Activated CD4-positive, CD25-positive, alpha-beta regulatory T cell treated with anti-CD3 and anti-CD28 coated beads, Interleukin-2, amount 50 U/mL, for 24 hours (primary cell): ENCODE measurements around the gene EBF4.
A peak's percentile ranks its signal among the peaks of the same experiment; 100 is the strongest.

ENCODE experiments used
- ATAC-seq, 2 donors: fragments of 150-1000 bp; cut with Tn5 transposase; one replicate each; pipeline ENCODE4 v1.10.0; 2021; ENCODE audit warnings: mild to moderate bottlenecking in 1 of 2, moderate library complexity in 1 of 2

Gene EBF4

GRCh38 chr20:2692036-2692885, at the start of gene EBF4:
EBF4 (plus strand) TSS chr20:2692780; CDS start chr20:2693646, 866 bp downstream.
- peak; percentile 10 to 11 for ATAC-seq

- ATAC-seq, result no peak
Observed at GRCh38 chr20:2643708-2644107, 48.9 kb upstream of the EBF4 start.

- ATAC-seq, result peak; percentile 90
Observed at GRCh38 chr20:2651772-2652723, 40.5 kb upstream of the EBF4 start, which contains the start of gene NOP56. NOP56 (plus strand) TSS chr20:2652632; CDS start chr20:2652661, 29 bp downstream.

- ATAC-seq, result peak; percentile 46 to 52
Observed at GRCh38 chr20:2652724-2653555, 39.6 kb upstream of the EBF4 start.

- ATAC-seq, result no peak
Observed at GRCh38 chr20:2653556-2654383, 38.8 kb upstream of the EBF4 start.

DNA sequence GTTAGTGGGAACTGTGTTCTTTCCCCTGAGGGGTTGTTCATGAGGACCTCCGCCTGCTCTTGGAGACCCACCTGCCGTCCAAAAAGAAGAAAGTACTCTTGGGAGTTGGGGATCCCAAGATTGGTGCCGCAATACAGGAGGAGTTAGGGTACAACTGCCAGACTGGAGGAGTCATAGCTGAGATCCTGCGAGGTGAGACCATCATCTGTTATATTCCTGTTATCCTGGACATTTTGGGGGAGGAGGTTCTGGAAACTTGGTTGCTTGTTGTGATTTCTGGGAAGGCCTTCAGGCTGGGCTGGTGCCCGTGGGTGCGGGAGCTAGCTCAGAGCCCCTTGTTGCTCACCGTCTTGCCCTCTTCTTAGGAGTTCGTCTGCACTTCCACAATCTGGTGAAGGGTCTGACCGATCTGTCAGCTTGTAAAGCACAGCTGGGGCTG, 38.2 kb upstream of the EBF4 start:
- no peak for ATAC-seq

DNA sequence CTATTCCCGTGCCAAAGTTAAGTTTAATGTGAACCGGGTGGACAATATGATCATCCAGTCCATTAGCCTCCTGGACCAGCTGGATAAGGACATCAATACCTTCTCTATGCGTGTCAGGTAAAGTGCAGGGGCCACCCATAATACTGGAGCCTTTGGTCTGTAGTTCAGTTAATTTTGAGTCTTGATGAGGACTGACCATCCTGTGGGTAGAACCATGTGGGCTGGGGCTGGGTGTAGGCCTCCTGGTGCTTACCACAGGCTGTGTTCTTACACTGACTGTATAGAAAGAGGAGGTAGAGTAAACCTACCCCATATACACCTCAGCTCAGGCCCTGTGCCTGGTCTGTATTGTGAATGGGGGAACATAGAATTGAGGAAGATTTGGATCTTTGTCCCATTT, 37.7 kb upstream of the EBF4 start:
- ATAC-seq, result no peak

DNA sequence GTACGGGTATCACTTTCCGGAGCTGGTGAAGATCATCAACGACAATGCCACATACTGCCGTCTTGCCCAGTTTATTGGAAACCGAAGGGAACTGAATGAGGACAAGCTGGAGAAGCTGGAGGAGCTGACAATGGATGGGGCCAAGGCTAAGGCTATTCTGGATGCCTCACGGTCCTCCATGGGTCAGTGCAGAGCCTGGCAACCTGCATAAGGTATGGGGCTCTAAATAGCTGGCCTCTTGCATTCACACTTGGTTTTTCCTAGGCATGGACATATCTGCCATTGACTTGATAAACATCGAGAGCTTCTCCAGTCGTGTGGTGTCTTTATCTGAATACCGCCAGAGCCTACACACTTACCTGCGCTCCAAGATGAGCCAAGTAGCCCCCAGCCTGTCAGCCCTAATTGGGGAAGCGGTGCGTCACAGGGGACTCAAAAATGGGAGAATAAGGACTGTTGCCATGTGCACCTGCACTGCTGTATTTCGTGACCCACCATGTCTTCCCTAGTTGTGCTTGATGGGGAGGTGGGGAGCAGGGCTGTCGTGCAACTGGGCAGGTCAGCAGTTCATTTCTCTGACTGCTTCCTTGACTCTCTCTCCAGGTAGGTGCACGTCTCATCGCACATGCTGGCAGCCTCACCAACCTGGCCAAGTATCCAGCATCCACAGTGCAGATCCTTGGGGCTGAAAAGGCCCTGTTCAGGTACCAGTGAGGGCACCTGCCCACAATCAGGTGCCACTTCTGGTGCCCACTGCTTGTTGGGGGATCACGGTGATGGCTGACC, 37.1 kb upstream of the EBF4 start:
- no peak for ATAC-seq

DNA sequence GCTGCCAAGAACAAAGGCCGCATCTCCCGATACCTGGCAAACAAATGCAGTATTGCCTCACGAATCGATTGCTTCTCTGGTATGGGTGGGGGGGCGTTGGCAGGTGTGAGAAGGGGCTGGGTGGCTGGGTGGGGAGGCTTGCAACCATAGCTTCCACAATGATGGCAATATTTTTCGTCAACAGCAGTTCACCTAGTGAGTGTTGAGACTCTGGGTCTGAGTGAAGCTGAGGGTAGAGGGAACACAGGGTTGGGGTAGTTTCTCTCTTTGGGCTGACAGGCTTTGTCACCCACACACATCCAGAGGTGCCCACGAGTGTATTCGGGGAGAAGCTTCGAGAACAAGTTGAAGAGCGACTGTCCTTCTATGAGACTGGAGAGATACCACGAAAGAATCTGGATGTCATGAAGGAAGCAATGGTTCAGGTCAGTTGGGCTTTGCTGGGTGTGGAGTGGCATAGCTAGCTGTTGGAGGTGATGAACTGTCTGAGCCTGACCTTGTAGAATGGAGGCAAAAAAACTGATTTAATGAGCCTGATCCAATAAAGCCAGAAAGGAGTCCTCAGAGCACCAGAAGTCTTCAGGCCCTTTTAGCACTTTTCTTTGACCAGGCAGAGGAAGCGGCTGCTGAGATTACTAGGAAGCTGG, 36.0 kb upstream of the EBF4 start:
- ATAC-seq, result no peak

- ATAC-seq, result no peak
Observed at GRCh38 chr20:2657241-2657640, 35.3 kb upstream of the EBF4 start.

- ATAC-seq, result no peak
Observed at GRCh38 chr20:2657674-2658073, 34.9 kb upstream of the EBF4 start.

DNA sequence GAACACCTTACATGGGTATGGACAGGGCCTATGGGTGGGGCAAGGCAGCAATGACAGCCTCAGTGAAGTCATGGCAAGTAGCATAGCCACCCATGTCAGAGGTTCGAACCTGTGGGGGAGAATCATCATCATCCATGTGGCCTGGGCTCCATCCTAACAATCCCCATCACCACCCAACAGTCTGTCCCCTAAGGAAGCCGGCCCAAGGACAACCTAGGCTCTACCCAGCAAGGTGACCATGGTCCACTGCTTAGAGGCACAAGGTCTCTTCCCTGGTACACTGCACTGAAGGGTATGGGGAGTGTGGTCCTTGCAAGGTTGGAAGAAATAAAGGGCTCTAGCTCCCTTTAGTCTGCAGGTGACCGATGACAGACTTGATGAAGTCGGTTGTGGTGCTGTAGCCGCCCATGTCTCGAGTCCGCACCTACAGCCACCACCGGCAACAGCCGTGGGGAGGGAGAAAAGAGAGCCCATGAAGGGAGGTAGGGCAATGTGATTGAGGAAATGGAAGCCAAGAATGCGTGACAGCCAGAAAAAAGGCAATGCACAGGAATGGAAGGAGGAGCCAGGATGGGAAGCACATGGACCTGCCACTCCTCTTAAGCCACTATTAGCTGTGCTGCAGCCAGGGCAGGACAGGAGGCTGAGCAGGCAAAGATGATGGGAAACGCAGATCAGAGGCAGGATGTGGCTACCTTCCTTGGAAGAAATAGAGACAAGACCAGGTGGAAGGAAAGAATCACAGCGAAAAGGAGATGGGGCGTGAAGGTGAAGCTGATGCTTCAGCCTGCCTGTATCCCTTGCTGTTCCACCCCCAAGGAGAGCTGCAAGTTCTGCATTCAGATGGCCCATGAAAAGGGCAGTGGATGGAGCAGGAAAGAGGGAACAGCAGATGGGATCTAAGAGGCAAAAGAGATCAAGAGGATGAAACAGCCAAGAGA, 33.9 kb upstream of the EBF4 start:
- ATAC-seq, result peak; percentile 30 to 31

DNA sequence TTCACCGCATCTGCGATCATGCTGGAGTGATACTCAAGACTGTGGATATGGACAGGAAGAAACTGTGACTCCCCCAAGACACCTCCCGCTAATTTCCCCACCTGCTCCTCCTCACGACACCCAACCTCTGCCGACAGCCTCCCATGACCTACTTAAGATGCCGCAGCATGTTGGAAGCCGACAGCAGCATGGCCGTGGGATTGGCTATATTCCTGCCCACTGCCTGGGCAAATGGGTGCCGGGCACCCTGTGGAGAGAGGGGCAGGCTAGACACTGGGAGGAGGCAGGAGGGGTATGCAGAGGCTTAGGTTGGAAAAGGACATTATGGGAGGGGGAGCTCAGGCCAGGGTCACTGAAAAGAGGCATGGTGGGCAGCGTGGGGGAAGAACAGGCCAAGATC, 33.0 kb upstream of the EBF4 start:
- no peak for ATAC-seq

- ATAC-seq, result no peak
Observed at GRCh38 chr20:2663364-2663886, 29.2 kb upstream of the EBF4 start.

DNA sequence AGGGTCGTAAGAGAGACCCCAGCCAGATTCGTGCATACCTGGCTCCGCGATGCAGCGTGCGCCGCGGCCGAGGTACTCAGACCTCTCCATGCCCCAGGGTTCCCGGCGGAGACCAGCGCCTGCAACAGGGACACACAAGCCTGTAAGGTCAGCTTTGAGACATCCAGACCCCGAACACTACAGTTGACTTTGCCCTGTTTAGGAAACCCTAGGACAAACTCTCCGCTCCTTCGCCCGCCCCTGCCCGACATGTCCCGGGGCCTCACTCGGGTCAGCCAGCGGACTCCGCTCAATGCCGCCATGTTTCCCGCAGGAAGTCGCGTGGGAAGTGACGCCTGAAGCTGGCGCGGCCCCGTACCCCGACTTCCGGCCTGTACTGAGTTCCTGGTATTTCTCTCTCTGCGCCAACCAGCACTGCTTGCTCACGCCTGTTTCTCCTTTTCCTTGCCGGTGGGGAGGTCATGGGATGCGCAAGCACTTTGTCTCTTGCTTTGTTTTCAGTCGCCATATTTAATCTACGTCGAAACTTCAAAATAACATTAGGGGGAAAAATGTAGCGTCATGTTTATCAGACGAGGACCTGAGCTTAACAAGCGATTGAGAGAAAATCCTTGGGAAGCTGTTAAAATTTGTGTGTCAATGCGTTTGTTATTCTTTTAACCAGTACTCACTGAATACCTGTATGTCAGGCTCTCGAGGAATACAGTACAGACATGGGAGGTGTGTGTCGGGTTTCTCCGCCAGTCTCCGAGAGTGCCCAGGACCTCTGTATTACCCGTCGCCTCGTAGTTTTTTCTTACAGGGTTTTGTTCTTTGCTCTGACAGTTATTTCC, 28.5 kb upstream of the EBF4 start, which contains the start of gene IDH3B:
TSS of gene IDH3B (minus strand) at position 330 of the 833 bp plus-strand sequence. CDS start at position 302, 28 bp downstream.
- ATAC-seq, result peak; percentile 98 to 99

GRCh38 chr20:2671977-2672376, 20.6 kb upstream of the EBF4 start:
- no peak for ATAC-seq

DNA sequence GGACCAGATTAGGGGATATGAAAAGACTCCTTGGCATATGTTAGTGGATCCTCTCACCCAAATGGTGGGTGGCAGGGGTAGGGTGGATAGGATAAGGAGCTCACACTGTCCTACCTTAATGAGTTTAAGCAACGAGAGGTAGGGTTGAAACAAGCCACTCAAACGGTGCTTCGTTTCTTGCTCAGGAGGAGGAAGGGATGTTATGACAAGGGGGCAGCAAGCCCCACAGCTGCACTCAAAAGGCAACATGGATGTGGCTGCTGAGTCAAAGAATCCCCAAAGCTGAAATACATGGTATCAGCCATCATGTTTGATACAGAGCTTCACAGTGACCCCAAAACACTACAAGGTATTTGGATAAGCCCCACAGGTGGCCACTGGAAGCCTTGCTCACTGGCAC, 20.1 kb upstream of the EBF4 start:
- no peak for ATAC-seq

GRCh38 chr20:2673453-2673852, 19.1 kb upstream of the EBF4 start:
- ATAC-seq, result no peak
